HG03175 (cell line): ENCODE data around the gene MT4.
A peak's percentile ranks its signal among the peaks of the same experiment; 100 is the strongest.

Experiments used
- ATAC-seq: cut with Tn5 transposase; IDR thresholded peaks from one replicate; pipeline ENCODE4 v1.9.1; 2021; ENCODE audit warnings: mild to moderate bottlenecking, moderate library complexity; ENCODE audit not compliant: unreplicated experiment

The MT4 gene

GRCh38 chr16:56601325-56601724 is 36.5 kb downstream of the MT4 start:
- ATAC-seq: no peak

GRCh38 chr16:56603589-56603988 is 38.7 kb downstream of the MT4 start:
- no peak for ATAC-seq

- ATAC-seq: no peak
These were observed 40.1 kb downstream of the MT4 start for GRCh38 chr16:56604966-56605365.

GRCh38 chr16:56605475-56605874 is 40.6 kb downstream of the MT4 start:
- ATAC-seq: no peak

- no peak for ATAC-seq
These were observed 41.2 kb downstream of the MT4 start for GRCh38 chr16:56606071-56606475.

- no peak for ATAC-seq
These were observed 41.7 kb downstream of the MT4 start for GRCh38 chr16:56606476-56607108.

GRCh38 chr16:56607109-56607618 is 42.3 kb downstream of the MT4 start:
- no peak for ATAC-seq

- no peak for ATAC-seq
These were observed 42.8 kb downstream of the MT4 start for GRCh38 chr16:56607675-56608042.

- peak; percentile 89 for ATAC-seq
These were observed 43.4 kb downstream of the MT4 start, which contains the start of gene MT2A for GRCh38 chr16:56608043-56608875. TSS of gene MT2A (plus strand) at chr16:56608584. CDS start at chr16:56608656, 72 bp downstream.

GRCh38 chr16:56608876-56609462 is 44.1 kb downstream of the MT4 start:
- ATAC-seq: no peak

GRCh38 chr16:56609463-56609921 is 44.6 kb downstream of the MT4 start:
- peak; percentile 47 for ATAC-seq

GRCh38 chr16:56610017-56610608 is 45.2 kb downstream of the MT4 start:
- ATAC-seq: no peak

GRCh38 chr16:56610609-56611111 is 45.8 kb downstream of the MT4 start:
- ATAC-seq: no peak

- no peak for ATAC-seq
These were observed 46.5 kb downstream of the MT4 start for GRCh38 chr16:56611281-56611833.

GRCh38 chr16:56613706-56614105 is 48.8 kb downstream of the MT4 start:
- no peak for ATAC-seq

GRCh38 chr16:56614549-56614991 is 49.7 kb downstream of the MT4 start:
- ATAC-seq: no peak

- no peak for ATAC-seq
These were observed 50.5 kb downstream of the MT4 start for GRCh38 chr16:56615353-56615752.

- ATAC-seq: no peak
These were observed 51.8 kb downstream of the MT4 start for GRCh38 chr16:56616608-56617211.

GRCh38 chr16:56617212-56618085 is 52.6 kb downstream of the MT4 start:
- no peak for ATAC-seq
